ENCODE results near the gene IQSEC3.

Gene IQSEC3

DNA sequence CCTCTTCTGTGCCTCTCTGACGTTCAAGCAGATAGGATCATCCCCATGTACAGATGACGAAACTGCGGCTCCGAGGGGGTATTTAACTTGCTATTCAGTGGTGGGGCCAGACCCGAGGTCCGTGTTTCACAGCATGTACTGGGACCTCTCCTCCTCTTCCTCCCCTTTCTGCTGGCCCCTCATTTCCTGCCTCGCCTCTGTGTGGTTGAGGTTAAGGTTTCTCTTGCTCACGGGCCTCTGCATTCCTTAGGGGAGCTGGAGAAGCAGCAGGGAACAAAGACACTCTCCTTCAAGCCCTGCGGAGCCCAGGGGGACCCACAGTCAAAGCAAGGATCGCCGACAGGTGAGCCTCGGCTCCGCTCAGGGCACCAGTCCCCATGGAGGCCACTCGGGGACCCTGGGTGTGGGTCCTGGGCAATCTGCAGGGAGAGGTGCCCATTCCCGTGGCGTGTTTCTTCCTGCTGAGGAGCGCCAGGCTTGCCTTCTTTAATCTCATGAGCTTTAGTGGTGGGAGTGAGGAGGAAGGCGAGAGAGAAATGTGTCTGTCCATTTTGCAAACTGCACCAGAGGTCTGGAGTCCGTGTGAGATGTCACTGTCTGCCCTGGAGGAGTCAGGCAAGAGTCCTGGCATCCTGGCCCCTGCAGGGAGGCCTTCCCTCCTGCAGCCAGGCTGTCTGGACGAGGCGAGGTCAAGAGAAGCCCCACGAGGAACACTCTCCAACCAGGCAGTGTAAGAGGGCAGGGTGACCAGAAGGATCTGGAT is 102.4 kb downstream of the IQSEC3 start:
- DNase-seq, result no peak

DNA sequence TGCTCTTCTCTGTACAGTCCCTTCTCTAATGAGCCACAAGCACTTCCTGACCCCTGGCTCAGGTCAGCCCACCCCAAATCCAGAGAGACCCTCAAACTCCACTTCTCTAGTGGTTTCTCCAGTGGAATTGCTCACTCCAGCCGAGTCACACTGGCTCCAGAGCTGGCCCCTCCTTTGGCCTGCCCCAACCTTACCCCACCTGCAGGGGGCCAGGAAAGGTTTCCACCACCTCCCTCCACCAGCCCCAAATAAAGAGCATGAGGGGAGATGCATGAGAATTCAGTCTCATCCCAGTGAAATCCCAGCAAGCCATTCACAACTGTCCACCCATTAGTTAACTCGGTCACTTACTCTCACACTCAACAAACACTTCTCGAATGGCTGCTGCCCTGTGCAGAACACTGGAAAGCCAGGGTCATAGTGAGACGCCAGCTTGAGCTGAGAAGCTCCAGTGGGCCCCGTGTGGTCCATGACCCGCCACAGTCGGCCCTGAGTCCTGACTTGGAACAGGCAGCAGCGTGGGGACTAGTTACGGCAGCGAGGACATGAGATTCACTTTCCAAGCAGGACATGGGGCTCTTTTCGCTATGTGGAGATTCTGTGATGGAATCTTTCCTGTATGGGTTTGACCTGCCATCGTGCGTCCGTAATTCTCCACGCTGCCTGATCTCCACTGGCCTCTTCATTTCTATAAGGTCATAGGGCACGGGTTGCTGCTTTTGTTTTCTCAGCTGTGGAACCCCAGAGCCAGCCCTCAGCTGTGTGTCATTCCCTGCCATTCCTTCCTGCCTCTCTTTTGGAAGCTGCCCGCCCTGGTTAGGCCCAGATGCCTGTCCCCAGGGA is 103.2 kb downstream of the IQSEC3 start:
- no peak for DNase-seq

DNA sequence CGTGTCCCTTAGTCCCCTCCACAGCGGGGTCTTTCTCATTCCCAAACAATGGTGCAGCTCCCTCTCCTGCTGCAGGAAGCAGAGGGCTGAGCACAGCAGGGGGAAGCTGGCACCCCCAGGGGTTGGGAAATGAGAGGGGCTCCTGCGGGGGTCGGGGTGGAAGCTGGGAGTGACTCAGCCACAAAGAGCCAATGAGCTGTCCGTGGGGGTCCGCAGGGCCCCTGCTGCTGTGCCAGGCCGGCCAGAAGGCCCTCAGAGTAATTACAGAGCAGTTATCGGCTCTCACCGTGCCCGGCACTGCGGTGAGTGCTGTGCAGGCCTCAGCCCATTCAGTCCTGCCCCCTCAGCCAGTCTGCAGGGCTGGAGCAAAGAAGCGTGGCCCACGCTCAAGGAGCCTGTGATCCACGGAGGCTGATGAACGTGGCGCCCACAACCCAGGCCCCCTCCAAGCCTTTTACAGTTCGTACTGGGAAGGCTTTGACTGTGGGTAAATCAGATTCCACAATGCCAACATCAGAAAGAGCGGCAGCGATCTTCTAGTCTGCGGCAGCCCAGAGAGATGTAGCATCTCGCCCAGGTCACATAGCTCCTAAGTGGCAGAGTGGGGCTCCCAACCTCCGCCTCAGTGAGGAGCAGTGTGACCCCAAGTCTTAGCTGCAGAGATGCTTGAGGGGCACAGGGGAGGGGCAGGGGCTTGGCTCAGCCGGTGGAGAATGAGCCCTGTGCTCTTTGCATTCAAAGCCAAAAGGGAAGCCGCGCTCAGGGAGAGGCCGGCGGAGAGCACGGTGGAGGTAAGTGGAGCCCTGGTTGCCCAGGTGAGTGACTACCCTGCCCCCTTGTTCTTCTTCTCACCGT is 104.0 kb downstream of the IQSEC3 start:
- DNase-seq, result no peak

DNA sequence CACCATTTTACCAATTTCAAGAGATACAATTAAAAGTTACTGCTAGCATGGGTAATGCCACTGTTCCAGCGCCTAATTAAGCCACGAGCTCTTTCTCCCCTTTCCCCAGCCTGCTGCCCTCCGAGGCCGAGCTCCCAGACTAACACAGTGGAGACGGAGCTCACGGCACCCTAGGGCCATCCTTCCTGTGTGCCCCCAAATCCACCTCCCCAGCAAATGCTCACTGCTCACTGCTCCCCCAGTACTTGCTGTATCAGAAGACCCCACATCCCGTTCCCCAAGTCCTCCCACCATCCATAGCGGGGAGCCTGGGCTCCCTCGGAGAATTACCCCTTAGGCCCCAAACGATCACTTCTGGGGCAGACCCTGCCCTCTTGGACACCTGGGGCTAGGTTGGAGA is 104.7 kb downstream of the IQSEC3 start:
- DNase-seq, result no peak

DNA sequence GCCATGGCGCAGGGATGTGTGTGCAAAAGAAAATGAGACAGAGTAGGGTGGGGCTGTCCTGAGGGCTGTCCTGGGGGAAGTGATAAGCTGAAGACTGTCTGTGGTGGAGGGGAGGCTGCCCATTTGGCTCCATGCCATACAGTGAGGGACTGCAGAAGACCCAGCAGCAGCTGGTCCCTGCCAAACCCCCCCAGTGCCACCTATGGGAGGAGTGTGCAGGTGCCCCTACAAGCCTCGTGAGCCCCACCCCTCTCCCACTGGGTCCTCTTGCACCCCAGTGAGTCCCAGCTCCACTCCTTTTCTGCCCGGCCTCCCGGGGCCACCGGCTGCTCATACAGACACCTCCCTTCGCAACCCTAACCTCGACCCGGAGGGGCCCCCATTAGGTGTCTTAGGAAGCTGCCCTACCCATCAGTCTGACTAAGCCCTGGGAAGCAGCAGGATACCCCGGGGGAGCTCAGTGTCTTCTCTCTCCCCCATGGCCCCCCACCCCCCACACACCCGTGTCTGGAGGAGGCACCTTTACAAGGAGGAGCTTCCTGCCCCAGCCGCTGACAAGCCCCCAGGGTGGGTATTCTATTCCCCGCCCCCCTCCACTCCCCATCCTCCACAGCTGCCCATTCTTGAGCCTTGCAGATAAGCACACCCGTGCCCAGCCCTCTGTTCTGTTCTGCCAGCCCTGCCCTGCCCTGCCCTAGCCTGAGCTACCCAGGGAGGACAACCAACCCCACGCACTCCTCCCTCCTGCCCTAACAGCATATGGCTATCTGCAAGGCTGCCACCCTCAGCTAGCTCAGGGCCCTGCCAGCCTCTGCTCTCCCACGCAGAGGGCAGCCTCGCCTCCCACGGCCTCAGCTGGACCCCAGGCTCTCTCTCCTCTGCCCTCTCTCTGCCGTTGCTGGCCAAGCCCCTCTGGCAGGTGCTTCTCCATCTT is 105.4 kb downstream of the IQSEC3 start:
- DNase-seq, result no peak

DNA sequence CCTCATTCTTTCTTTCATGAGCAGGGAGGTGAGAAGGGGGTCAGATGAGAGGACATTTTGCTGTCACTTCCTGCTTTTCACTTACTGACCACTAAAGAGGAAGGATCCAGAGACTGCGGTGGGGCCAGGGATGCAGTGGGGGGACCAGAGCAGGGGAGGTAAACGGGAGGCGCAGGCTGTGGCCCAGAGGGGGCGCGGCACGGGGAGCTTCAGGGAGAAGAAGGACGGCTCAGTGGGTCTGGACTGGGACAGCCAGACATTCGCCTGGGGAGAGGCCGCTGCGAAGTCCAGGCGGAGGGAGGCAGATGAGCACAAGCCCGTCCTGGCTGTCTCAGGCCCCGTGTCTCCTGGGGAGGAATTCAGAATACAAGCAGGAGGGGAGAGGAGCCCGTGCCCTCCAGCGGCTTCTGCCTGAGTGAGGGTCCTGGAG is 106.2 kb downstream of the IQSEC3 start:
- no peak for DNase-seq

DNA sequence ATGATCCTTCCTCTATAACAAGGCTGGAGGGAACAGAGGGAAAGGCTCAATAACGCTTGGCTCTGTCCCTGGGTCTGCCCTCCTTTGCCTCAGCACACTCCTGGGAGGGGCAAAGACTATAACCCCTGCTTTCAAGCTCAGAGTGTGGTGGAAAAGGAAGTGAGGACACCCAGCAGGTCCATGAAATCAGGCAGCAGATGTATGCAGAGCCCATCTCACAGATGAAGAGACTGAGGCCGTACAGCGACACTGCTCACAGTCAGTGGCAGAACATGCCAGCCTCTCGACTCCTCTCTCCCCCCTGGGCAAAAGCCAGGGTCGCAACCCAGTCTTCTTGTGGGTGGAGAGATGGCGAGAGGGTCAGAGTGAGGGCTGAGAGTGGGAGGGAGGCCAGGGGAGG is 107.6 kb downstream of the IQSEC3 start:
- DNase-seq, result no peak

DNA sequence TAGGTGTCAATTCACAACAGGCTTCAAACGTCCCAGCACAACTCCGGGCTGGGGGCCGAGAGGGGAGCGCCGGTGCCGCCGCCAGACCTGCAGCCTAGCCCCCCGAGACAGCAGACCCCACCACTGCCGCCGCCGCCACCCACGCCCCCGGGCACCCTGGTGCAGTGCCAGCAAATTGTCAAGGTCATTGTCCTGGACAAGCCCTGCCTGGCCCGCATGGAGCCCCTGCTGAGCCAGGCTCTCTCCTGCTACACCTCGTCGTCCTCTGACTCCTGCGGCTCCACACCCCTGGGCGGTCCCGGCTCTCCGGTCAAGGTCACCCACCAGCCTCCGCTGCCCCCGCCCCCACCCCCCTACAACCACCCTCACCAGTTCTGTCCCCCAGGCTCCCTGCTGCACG is 108.0 kb downstream of the IQSEC3 start:
- DNase-seq, result no peak

DNA sequence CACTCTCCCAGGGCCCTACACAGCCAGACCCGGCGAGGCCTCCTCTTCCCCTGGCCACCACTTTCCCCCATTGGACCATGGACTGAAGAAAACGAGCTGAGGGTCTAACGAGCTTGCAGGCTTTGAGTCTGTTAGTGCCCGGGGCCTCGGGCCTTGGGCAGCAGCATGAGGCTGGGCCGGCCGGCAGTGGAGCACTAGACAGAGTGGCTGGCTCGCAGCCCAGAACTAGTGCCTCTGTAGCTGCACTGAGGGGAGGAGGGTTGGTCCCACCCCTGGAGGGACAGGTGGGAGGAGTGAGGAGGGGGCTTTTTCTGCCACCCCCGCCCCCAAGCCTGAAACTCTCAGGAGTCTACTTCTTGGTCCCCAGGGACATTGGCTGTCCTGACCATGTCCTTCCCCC is 108.7 kb downstream of the IQSEC3 start:
- no peak for DNase-seq

DNA sequence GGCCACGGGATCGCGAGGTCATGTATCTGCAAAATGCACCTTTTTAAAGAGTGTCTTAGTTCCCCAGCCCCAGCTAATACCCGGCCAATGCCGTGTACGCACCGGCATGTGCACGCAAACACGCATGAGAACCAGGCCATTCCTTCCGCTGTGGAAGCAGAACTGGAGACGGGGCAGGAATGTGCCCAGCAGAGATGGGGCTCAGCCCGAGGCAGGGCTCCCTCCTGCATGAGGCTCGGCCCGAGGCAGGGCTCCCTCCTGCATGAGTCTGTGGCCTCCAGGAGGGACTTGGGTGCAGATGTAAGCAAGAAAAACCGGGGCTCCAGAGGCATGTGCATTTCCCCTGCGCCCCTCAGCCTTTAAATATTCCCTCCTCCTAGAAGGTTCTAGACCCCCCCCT is 109.2 kb downstream of the IQSEC3 start:
- no peak for DNase-seq

DNA sequence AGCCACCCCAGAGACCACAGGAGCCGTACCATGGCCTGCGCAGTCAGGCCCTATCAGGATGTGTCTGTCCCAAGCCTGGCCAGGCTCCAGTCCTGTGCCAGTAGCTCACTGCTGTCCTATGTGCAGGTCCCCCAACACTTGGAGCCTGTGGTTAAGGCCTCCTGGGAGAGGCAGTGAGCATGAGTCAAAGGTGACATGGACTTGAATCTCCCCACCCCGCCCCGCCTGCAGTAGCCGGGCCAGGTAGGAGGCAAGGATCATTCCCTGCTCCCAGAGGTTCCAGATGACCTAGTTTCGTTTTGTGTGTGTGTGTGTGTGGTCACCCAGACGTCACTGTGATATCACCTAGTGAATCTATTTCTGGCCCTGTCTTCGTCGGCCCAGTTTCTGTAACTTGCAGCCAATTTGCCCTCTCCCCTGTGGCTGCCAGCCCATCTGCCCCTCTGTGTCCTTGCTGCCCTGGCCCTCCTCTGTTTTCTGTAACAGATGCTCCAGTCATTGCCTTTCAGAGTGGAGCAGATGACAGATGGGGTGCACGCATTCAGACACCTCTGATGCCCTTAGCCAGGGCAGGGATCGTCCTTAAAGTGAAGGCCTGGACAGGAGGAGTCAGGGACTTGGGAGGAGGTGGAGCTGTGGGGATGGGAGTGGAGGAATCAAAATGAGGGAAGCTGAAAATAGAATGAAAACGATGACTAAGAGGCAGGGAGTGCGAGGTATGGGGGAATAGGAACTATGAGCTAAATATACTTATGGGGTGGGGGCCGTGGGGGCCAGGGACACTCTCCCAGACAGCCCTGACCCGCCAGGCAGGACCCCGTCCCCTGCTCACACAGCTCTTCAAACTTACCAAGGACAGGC is 110.0 kb downstream of the IQSEC3 start:
- no peak for DNase-seq

DNA sequence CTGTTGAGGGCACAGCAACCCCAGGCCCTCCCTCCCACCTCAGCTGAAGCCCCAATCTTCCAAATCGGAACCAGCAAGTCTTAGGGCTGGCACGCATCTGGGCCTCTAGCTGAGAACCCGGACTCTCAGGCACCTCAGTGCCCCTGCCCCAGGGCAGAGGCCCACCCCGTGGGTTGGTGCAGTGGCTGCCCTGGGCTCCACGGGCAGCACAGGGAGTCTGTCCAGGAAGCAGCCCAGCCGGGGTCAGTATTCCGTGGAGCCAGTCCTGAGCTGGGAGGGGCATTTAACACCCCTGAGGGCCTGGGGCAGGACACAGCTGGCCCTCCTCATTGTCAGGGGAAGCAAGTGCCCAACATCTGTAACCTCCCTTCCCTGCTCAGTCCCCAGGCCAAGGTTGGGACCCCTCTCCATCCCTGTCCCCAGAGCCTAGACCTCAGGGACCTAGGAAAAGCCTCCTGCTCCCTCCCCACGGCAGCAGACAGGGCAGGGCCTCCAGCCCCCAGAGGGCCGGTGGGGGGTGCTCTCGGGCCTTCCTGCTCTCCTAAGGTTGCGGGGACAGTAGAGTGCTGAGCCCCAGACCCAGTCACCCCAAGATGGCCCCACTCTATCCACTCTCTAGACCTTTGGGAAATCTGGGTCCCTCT is 110.9 kb downstream of the IQSEC3 start:
- no peak for DNase-seq

DNA sequence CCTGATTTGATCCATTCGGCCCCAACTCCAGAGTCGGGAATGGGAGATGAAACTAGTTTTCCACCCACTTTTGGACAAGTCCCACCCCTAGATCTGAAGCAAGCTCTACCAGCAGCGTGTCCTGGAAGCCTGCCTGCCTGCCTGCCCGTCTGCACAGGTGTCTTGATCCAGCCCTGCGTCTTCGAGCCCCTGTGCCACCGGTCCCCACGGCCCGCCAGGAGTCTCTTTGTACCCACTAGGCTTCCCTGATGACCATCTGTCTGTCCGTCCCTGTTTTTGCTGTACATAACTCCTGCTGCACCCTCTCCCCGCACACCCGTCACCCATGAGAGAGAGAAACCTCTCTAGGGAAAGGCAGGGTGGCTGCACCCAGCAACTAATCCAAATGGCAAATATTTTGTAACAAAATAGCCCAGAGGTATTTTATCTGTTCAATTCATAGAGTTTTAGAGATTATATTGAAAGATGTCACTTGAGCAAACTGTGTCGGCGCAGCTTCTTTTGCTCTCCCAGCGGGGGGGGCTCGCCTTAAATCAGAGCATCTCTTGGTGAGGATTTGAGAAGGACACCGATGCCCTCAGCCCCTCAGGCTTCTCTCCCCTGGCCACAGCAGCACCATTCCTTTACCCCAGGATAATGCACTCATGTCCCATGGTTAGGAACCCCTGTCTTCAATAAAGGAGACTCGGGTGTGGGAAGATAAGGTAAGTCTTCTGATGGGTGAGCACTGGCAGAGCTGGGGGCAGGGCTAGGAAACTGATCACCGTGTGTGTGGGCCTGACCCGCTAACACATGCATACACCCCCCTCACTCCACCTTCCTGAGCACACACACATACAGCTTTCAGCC is 111.6 kb downstream of the IQSEC3 start:
- DNase-seq, result no peak

DNA sequence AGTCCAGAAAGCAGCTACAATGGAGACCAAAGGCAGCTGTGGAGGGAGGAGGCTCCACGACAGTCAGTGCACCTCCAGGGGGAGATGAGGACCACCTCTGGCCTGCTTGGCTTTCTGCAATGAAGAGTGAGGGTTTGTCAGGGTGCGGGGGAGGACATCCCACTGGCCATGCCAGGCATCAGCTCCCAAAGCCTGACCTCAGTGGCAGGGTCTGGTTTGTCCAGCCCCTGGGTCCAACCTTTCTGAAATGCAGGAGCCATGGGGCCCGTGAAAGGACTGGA is 112.2 kb downstream of the IQSEC3 start:
- no peak for DNase-seq

DNA sequence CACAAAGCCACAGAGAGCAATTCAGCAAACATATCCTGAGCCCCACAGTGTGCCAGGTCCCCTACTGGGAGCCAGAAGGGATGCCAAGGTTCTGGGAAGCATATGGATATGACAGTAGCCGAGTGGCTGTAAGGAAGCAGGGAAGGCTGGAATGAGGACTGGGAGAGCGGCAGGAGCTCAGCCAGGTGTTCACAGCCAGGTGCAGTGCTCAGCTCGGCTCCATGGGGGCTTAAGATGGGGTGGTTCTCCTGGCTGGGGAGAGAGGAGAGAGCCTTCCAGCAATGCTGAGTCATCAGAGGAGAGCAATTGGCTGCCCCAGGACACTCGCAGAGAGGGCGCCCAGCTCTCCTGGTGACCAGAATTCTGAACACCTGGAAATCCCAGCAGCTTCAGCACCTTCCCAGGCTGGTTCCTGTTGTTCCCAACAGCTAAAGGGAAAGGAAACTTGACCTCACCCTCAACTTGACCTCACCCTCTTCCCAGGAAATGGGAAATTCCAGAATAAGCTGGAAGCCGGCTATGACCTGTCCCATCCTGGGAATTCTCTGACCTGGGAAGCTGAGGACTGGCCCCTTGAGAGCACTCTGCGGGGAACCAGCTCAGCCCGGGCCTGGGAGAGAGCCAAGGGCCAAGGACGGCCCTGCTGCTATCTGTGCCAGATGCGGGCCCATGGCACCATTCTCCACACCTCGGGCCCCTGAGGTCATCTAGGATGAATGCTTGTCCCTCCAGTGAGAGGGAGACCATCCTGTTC is 112.7 kb downstream of the IQSEC3 start:
- DNase-seq, result no peak

DNA sequence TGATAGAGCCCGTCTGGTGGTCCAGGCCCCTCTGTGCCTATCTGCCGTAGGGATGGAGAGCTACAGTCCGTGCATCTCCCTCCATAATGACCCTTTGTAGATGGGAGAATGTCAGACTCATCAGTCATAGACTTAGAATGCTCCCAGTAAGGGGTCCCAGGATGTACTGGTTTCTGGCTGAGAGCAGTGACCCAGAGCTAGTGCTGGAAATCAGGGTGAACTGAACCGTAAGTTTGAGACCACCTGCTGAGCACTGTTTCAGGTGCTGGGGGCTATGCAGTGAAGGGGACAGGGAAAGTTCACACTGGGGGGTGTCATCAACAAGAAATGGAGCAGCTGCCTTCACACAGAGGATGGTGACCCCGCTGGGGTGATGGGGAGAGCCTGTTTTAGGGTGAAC is 113.3 kb downstream of the IQSEC3 start:
- DNase-seq, result no peak

DNA sequence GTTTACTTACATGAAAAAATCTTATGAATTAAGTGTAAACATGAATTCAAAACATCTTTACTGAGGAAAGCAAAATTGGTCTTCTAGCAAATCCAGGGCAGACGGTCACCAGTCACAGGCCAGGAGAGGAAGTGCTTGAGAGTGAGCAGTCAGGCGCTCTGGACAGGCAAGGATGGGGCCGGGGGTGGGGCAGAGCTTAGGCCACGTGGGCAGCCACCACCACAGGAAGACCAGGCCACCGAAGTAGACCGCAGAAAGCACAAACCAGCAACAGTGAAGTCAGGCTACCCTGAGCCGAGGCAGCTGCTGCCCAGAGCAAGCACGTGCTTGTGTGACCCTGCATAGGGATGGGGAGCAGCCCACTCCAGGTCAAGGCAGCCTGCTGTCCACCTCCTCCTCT is 113.9 kb downstream of the IQSEC3 start:
- no peak for DNase-seq

DNA sequence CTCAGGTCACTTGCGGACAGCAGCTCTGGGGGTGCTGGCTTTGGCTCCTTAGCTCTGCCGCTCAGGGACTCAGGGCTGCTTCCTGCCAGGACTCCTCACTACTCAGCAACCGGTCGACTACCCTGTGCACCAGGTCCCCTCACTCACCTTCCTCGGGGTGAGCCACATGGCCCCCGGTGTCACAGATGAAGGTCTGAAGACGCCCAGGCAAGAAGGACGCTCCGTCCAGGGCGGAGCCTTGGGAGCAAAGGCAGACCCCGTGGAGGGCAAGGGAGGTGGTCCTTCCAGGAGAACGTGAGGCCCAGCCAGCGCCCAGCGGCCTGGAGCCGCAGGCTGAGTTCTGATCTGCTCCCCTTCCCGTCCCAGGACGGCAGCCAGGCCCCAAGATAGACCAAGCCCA is 115.4 kb downstream of the IQSEC3 start:
- DNase-seq, result no peak

DNA sequence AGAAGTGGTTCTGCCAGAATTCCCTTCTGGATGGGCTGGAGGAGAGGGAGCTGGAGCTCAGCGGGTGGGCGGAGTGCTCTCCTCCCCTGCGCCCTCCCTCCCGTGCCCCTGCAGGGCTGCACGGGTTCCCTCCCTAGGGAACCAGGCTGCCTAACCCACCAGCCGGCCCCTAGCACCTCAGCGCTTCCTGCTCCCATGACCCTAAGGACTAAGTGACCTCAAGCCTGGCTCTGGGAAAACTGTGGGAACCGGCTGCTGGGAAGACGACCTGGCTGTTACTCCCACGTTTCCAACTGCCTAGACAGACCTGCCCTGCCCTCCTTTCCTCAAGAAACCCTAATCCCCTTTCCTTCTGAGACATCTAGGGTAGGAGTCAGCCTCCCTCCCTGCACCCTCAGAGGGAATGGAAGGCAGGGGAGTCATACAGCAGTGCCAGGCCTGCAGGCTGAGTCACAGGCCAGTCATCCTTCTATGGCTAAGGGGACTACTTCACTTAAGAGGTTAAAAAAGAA is 115.9 kb downstream of the IQSEC3 start:
- no peak for DNase-seq

Measured in activated naive CD4-positive, alpha-beta T cell treated with Interleukin-2 at 50 U/mL for 16 hours (primary cell).